Activated CD8-positive, alpha-beta T cell treated with anti-CD3 and anti-CD28 coated beads for 36 hours (primary cell): Measurements from ENCODE around the gene DAPK1. TPM values are rescaled to one million over a fixed set of nuclear protein-coding genes. Genes with fewer than 3 reads are reported as not detected.

ENCODE experiments used
- ATAC-seq: fragments of 200-7000 bp; cut with Tn5 transposase; one replicate; pipeline ENCODE4 v1.10.0; 2021; ENCODE audit warnings: mild to moderate bottlenecking, moderate library complexity
- CTCF ChIA-PET: fragments of 350-600 bp; sonication (Branson Sonifier 250); formaldehyde crosslinking; loops from one replicate; lab custom pipeline; 2021; ENCODE audit warnings: antibody characterized with exemption; lab: Charles Lee
- POLR2A ChIA-PET: fragments of 350-600 bp; sonication (Branson Sonifier 250); formaldehyde crosslinking; loops from one replicate; lab custom pipeline; 2021; ENCODE audit warnings: antibody characterized with exemption; lab: Charles Lee
- DNase-seq: peaks from one replicate; pipeline ENCODE4 v3.0.0-alpha.2; 2020
- H3K27ac Mint-ChIP-seq: one replicate; pipeline ENCODE4 v1.8.0; 2021; ENCODE audit warnings: mild to moderate bottlenecking, mixed read lengths
- H3K27me3 Mint-ChIP-seq: one replicate; pipeline ENCODE4 v1.8.0; 2021; ENCODE audit warnings: mixed read lengths
- H3K36me3 Mint-ChIP-seq: one replicate; pipeline ENCODE4 v1.8.0; 2021; ENCODE audit warnings: low read depth, mixed read lengths
- H3K4me1 Mint-ChIP-seq: one replicate; pipeline ENCODE4 v1.8.0; 2021; ENCODE audit warnings: low read depth, mixed read lengths
- H3K4me3 Mint-ChIP-seq: one replicate; pipeline ENCODE4 v1.8.0; 2021; ENCODE audit warnings: mild to moderate bottlenecking, moderate library complexity, mixed read lengths
- H3K9me3 Mint-ChIP-seq: one replicate; pipeline ENCODE4 v1.8.0; 2021; ENCODE audit warnings: mixed read lengths
- intact Hi-C: fragments of 100-400 bp; cut with micrococcal nuclease; formaldehyde crosslinking; loops from one replicate; pipeline ENCODE4 v1.10.0; 2022
- total RNA-seq, 2 experiments: library from RNA; stranded (reverse); gene quantifications; one replicate each; pipeline ENCODE4 v1.2.3, GENCODE V29; 2021
- TF ChIP-seq, protein P1 (sequence below): fragments of 200-600 bp; IDR thresholded peaks from one replicate; pipeline ENCODE4 v1.8.0; 2022; ENCODE audit warnings: antibody characterized with exemption, mild to moderate bottlenecking

DAPK1 gene
- total RNA-seq, 2 experiments from 2014 or later: 1.7 to 2.1 TPM

DNA sequence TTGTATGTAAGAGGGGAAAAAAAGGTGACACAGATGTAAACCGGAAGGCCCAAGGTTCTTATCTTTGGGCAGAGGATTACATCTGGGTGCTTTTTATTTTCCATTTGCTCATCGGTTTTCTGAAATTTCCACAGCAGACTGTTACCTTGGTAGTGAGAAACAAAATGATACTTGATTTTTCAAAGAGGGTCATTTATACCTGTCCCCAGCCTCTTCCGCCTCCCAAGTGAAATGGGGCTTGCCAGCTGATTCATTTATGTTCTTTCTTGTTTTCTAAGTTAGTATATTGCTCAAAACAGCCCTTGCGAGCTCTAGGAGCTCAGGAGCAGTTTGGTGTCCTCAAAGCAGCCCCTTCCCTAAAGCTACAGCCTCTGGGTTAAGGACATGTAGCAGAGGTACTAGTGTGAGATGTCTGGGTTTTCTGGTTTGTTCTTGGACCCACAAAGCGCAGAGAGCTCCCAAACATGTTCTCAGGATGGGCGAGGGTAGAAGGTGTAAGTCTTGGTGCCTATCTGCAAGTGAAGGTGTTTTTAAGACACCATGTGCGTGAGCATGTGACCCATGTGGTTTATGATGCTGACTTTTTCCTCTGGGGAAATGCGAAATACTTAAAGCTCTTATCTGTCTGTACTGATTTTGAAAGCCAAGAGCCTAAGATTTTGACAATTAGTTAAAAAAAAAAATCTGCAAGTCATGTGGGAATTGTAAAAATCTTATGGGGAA, 38.3 kb downstream of the DAPK1 start:
- ChIA-PET POLR2A (no interaction called here), CTCF (interaction anchor here (0.6 kb wide), 2 partner anchors 9 to 18 kb away, joined by 3 read pairs; no protein-coding TSS in a partner anchor)
- peaks cover 9% of the 10 kb centered on the region for H3K4me1 Mint-ChIP-seq
- no peaks in the 10 kb centered on the region for H3K27me3 Mint-ChIP-seq
- H3K27ac Mint-ChIP-seq: peak overlapping the region; percentile 90
- H3K9me3 Mint-ChIP-seq: no peaks in the 10 kb centered on the region
- H3K36me3 Mint-ChIP-seq: no peaks in the 10 kb centered on the region
- peak overlapping the region; percentile 18 for H3K4me3 Mint-ChIP-seq
- DNase-seq: peak; percentile 51
- TF ChIP-seq, protein P1, sequence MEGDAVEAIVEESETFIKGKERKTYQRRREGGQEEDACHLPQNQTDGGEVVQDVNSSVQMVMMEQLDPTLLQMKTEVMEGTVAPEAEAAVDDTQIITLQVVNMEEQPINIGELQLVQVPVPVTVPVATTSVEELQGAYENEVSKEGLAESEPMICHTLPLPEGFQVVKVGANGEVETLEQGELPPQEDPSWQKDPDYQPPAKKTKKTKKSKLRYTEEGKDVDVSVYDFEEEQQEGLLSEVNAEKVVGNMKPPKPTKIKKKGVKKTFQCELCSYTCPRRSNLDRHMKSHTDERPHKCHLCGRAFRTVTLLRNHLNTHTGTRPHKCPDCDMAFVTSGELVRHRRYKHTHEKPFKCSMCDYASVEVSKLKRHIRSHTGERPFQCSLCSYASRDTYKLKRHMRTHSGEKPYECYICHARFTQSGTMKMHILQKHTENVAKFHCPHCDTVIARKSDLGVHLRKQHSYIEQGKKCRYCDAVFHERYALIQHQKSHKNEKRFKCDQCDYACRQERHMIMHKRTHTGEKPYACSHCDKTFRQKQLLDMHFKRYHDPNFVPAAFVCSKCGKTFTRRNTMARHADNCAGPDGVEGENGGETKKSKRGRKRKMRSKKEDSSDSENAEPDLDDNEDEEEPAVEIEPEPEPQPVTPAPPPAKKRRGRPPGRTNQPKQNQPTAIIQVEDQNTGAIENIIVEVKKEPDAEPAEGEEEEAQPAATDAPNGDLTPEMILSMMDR: no peak
- intact Hi-C loops: no loop called here
- peak; percentile 85 for ATAC-seq

DNA sequence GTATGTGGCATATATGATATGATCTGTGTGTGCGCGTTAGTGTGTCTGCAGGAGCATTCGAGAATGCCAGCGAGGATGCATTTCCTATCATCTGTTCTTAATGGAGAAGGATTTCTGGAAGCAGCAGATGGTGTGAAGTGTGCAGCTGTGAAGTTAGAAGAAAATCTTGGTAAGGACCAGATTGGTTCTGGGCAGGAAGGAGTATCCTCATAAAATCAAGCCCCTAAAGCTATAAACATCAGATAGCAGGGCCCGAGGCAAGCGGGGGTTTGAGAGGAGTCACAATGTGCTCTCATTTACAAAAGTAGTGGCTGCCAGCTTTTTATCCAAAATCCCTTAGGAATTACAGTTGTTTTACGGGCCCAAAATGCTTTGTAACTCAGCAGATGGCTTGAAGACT, 40.0 kb downstream of the DAPK1 start:
- ChIA-PET POLR2A (no interaction called here), CTCF (interaction anchor here (1.3 kb wide), 1 partner anchor 10 kb away, joined by 3 read pairs; no protein-coding TSS in a partner anchor)
- no peaks in the 10 kb centered on the region for H3K36me3 Mint-ChIP-seq
- H3K4me3 Mint-ChIP-seq: no peak overlapping the region
- ATAC-seq: no peak
- peaks cover 1% of the 10 kb centered on the region for H3K27me3 Mint-ChIP-seq
- DNase-seq: no peak
- TF ChIP-seq, protein P1: no peak
- H3K9me3 Mint-ChIP-seq: no peaks in the 10 kb centered on the region
- intact Hi-C loops: no loop called here
- peaks cover 7% of the 10 kb centered on the region for H3K4me1 Mint-ChIP-seq
- no peak overlapping the region for H3K27ac Mint-ChIP-seq

DNA sequence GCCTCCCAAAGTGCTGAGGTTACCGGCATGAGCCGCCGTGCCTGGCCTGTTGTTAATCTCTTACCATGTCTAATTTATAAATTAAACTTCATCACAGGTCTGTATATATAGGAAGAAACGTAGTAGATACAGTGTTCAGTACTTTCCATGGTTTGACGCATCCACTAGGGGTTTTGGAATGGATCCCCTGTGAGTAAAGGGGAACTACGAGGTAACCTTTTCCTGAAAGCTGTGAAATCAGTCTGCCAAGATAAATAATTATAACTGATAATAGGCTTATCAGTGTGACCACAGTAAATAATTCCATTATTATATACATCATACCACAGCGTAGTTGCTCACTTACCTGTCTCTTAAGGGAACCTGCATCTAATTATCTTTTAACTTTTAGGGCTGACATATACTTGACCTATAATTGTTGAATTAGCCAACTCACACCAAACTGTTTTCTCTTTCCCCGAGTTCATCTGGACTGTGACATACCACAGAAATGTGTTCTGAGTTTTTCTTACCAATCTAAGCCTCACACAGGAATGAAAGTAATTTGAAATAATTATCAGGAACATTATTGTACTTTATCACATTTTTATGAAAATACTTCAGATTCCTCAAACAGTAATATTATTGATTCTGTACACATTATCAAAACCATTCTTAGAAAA, 42.9 kb downstream of the DAPK1 start:
- DNase-seq (no peak), ATAC-seq (no peak)
- ChIA-PET POLR2A (no interaction called here), CTCF (no interaction called here)
- no peaks in the 10 kb centered on the region for H3K9me3 Mint-ChIP-seq
- H3K27ac Mint-ChIP-seq: no peak overlapping the region
- no peaks in the 10 kb centered on the region for H3K36me3 Mint-ChIP-seq
- H3K27me3 Mint-ChIP-seq: peaks cover 1% of the 10 kb centered on the region
- no peak overlapping the region for H3K4me3 Mint-ChIP-seq
- TF ChIP-seq, protein P1: no peak
- peaks cover 7% of the 10 kb centered on the region for H3K4me1 Mint-ChIP-seq
- intact Hi-C loops: no loop called here

DNA sequence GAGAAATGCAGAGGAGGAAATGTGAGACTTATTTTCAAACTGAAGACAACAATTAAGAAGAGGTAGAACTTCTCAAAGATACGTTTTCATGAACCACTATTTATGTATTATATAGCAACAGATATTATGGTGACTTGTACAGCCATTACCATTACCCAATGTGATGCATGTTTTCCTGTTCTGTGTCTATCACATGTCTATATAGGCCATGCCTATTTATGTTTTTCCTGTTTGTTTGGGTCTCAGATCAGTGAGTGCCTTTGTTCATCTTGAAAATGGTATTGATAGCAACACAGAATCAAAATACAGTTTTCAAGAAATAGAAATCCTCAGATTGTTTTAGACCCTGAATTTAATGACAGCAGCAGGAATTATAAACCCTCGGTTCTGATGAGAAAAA, 44.0 kb downstream of the DAPK1 start:
- no peak for ATAC-seq
- TF ChIP-seq, protein P1: no peak

DNA sequence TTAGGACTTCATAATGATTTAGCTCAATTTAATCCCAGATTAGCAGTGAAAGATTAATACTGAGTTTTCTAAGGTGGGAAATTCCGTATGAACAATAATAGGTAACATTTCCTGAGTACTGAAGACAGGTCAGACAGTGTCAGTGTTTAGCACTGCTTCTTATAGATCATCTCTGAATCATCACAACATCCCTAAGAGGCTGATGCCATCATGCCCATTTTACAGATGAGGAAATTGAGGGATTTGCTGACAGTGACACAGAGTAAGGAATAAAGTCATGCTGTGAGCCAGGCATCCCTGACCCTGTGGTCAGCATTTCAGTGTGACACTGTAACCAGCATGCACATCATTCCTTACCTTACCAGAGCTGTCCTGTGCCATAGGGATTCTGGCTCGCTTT, 44.5 kb downstream of the DAPK1 start:
- ATAC-seq: no peak
- H3K4me3 Mint-ChIP-seq: no peak overlapping the region
- CTCF ChIA-PET: no interaction called here
- TF ChIP-seq, protein P1: no peak
- no peak for DNase-seq
- POLR2A ChIA-PET: no interaction called here
- H3K4me1 Mint-ChIP-seq: no peaks in the 10 kb centered on the region
- no peaks in the 10 kb centered on the region for H3K36me3 Mint-ChIP-seq
- intact Hi-C loops: no loop called here
- H3K27me3 Mint-ChIP-seq: peaks cover 1% of the 10 kb centered on the region
- no peaks in the 10 kb centered on the region for H3K9me3 Mint-ChIP-seq
- no peak overlapping the region for H3K27ac Mint-ChIP-seq

More for the DNA sequence above, 44.0 kb downstream of the DAPK1 start:
- Mint-ChIP-seq H3K9me3 (no peaks in the 10 kb centered on the region), H3K4me3 (no peak overlapping the region), H3K36me3 (no peaks in the 10 kb centered on the region), H3K27ac (no peak overlapping the region), H3K27me3 (peaks cover 1% of the 10 kb centered on the region), H3K4me1 (no peaks in the 10 kb centered on the region)
- ChIA-PET POLR2A (no interaction called here), CTCF (no interaction called here)
- intact Hi-C loops: no loop called here
- no peak for DNase-seq
